Mucosa of stomach (tissue), 1 donor: ENCODE results near the gene E2F4.
A peak's percentile ranks its signal among the peaks of the same experiment; 100 is the strongest.

ENCODE experiments used
- H3K27me3 ChIP-seq: one replicate; pipeline ENCODE4 v1.7.0; 2013; ENCODE audit warnings: mild to moderate bottlenecking, low read length; ENCODE audit not compliant: control insufficient read depth, insufficient read depth
- H3K36me3 ChIP-seq: one replicate; pipeline ENCODE4 v1.7.0; 2013; ENCODE audit warnings: low read length; ENCODE audit not compliant: control insufficient read depth, insufficient read depth
- H3K4me1 ChIP-seq: one replicate; pipeline ENCODE4 v1.7.0; 2013; ENCODE audit warnings: mild to moderate bottlenecking, low read length; ENCODE audit not compliant: control insufficient read depth, insufficient read depth
- H3K4me3 ChIP-seq: one replicate; pipeline ENCODE4 v1.7.0; 2013; ENCODE audit warnings: low read length
- H3K9ac ChIP-seq: one replicate; pipeline ENCODE4 v1.7.0; 2013; ENCODE audit warnings: mild to moderate bottlenecking, low read length, moderate library complexity
- H3K9me3 ChIP-seq: one replicate; pipeline ENCODE4 v1.7.0; 2013; ENCODE audit warnings: mild to moderate bottlenecking, low read length, moderate library complexity; ENCODE audit not compliant: control insufficient read depth
- donor health status: Pancreatic carcinoma.

E2F4 gene

GRCh38 chr16:67210069-67210937 lies 18.3 kb downstream of the E2F4 start:
- H3K27me3 ChIP-seq = no peaks in the 10 kb centered on the region
- H3K36me3 ChIP-seq = no peaks in the 10 kb centered on the region
- no peak overlapping the region for H3K9ac ChIP-seq
- no peaks in the 10 kb centered on the region for H3K9me3 ChIP-seq
- no peak overlapping the region for H3K4me3 ChIP-seq
- peaks cover 14% of the 10 kb centered on the region for H3K4me1 ChIP-seq

- Histone ChIP-seq H3K36me3 (no peaks in the 10 kb centered on the region), H3K9ac (no peak overlapping the region), H3K9me3 (no peaks in the 10 kb centered on the region), H3K4me1 (peaks cover 14% of the 10 kb centered on the region), H3K27me3 (no peaks in the 10 kb centered on the region), H3K4me3 (no peak overlapping the region)
Measured at GRCh38 chr16:67211674-67212073, 19.7 kb downstream of the E2F4 start.

- Histone ChIP-seq H3K4me1 (peaks cover 14% of the 10 kb centered on the region), H3K9me3 (no peaks in the 10 kb centered on the region), H3K4me3 (no peak overlapping the region), H3K27me3 (no peaks in the 10 kb centered on the region), H3K36me3 (no peaks in the 10 kb centered on the region), H3K9ac (no peak overlapping the region)
Measured at GRCh38 chr16:67212766-67213165, 20.8 kb downstream of the E2F4 start.

- Histone ChIP-seq H3K4me3 (no peak overlapping the region), H3K9me3 (no peaks in the 10 kb centered on the region), H3K27me3 (no peaks in the 10 kb centered on the region), H3K9ac (no peak overlapping the region), H3K4me1 (peaks cover 14% of the 10 kb centered on the region), H3K36me3 (no peaks in the 10 kb centered on the region)
Measured at GRCh38 chr16:67213197-67214019, 21.5 kb downstream of the E2F4 start.

- no peaks in the 10 kb centered on the region for H3K27me3 ChIP-seq
- no peaks in the 10 kb centered on the region for H3K9me3 ChIP-seq
- no peak overlapping the region for H3K4me3 ChIP-seq
- no peaks in the 10 kb centered on the region for H3K36me3 ChIP-seq
- H3K9ac ChIP-seq = no peak overlapping the region
- H3K4me1 ChIP-seq = peaks cover 14% of the 10 kb centered on the region
Measured at GRCh38 chr16:67215706-67216105, 23.8 kb downstream of the E2F4 start.

- H3K9me3 ChIP-seq = no peaks in the 10 kb centered on the region
- H3K27me3 ChIP-seq = no peaks in the 10 kb centered on the region
- no peak overlapping the region for H3K4me3 ChIP-seq
- no peaks in the 10 kb centered on the region for H3K36me3 ChIP-seq
- peaks cover 14% of the 10 kb centered on the region for H3K4me1 ChIP-seq
- H3K9ac ChIP-seq = no peak overlapping the region
Measured at GRCh38 chr16:67216612-67217490, 24.9 kb downstream of the E2F4 start.

- no peak overlapping the region for H3K9ac ChIP-seq
- H3K27me3 ChIP-seq = no peaks in the 10 kb centered on the region
- H3K4me3 ChIP-seq = no peak overlapping the region
- no peaks in the 10 kb centered on the region for H3K9me3 ChIP-seq
- peaks cover 24% of the 10 kb centered on the region for H3K4me1 ChIP-seq
- no peaks in the 10 kb centered on the region for H3K36me3 ChIP-seq
Measured at GRCh38 chr16:67223992-67224391, 32.0 kb downstream of the E2F4 start.

GRCh38 chr16:67226295-67226803 lies 34.4 kb downstream of the E2F4 start:
- H3K9ac ChIP-seq = peak overlapping the region; percentile 82
- peaks cover 24% of the 10 kb centered on the region for H3K4me1 ChIP-seq
- peaks cover 3% of the 10 kb centered on the region for H3K36me3 ChIP-seq
- H3K9me3 ChIP-seq = no peaks in the 10 kb centered on the region
- no peaks in the 10 kb centered on the region for H3K27me3 ChIP-seq
- H3K4me3 ChIP-seq = peak overlapping the region; percentile 93

GRCh38 chr16:67226804-67227566 lies 35.0 kb downstream of the E2F4 start, which contains the start of gene TMEM208:
TMEM208 (plus strand) TSS chr16:67227130; CDS start chr16:67227219, 89 bp downstream.
- peaks cover 9% of the 10 kb centered on the region for H3K36me3 ChIP-seq
- H3K4me1 ChIP-seq = peaks cover 24% of the 10 kb centered on the region
- H3K9me3 ChIP-seq = no peaks in the 10 kb centered on the region
- H3K9ac ChIP-seq = peak within 1 kb of the TSS; percentile 82
- H3K4me3 ChIP-seq = peak within 1 kb of the TSS; percentile 93
- no peaks in the 10 kb centered on the region for H3K27me3 ChIP-seq

GRCh38 chr16:67227567-67227921 lies 35.6 kb downstream of the E2F4 start:
- peaks cover 9% of the 10 kb centered on the region for H3K36me3 ChIP-seq
- H3K9me3 ChIP-seq = no peaks in the 10 kb centered on the region
- peak overlapping the region; percentile 93 for H3K4me3 ChIP-seq
- peak overlapping the region; percentile 82 for H3K9ac ChIP-seq
- no peaks in the 10 kb centered on the region for H3K27me3 ChIP-seq
- H3K4me1 ChIP-seq = peaks cover 24% of the 10 kb centered on the region
